HFF-Myc (cell line): ENCODE data around the gene INPP5K.
"Not testable (repeated sequence)": the region's sequence is repeated elsewhere in the genome, so short reads cannot be mapped to it uniquely, and the experiment has no call there.

Experiments
- DNase-seq: peaks from one replicate; pipeline ENCODE4 v3.0.0-alpha.2; 2011; ENCODE audit warnings: low read depth; ENCODE audit errors: extremely low read depth
- H3K4me3 ChIP-seq: replicated peaks from 2 replicates; pipeline ENCODE4 v1.5.1; 2011; ENCODE audit warnings: low read depth, mild to moderate bottlenecking, control low read depth, low read length
- TF ChIP-seq, protein P1 (sequence below): IDR thresholded peaks from 2 replicates; pipeline ENCODE4 v1.5.1; 2012; ENCODE audit warnings: mild to moderate bottlenecking, low read depth, low read length, control low read depth; ENCODE audit errors: missing control alignments

INPP5K gene

DNA sequence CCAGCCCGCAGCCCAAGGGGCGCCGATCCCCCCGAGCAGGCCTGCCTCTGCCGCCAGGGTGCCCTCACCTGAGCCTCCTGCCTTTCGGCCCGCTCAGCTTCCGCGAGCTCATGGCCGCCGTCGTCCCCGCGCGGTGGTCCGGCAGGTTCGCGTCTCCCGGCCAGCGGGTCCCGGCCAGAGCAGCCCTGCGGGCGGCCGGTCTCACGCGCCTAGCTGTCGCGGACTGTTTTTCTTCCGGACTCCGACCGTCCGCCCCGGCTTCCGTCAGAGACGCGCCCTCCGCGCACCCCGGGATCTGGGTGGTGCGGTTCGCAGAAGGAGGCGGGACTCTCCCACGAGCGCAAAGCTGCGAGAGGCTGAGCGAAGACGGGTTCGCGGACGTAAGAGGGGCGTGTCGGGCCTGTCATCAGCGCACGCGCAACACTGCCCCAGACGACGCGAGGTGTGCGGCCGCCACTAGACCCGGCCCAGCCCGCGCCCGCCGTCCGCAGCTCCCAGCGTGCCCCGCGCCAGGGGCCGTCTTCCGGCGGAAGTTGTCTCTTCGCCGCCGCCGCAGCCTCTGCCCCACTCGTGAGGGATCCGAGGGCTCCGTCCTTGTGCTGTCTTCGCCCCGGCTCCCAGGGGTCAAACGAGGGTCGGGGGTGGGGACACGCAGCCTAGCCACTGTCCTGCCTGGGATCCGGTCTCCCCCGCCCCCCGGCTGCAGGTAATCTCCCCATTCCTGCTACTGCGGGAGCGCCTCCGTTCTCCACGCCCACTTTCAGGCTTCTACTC lies at the start of gene INPP5K:
Gene INPP5K (minus strand): TSS at position 225 of the 774 bp plus-strand sequence. CDS start 113 bp downstream, at position 112.
- peak; percentile 88 for DNase-seq
- TF ChIP-seq, protein P1, sequence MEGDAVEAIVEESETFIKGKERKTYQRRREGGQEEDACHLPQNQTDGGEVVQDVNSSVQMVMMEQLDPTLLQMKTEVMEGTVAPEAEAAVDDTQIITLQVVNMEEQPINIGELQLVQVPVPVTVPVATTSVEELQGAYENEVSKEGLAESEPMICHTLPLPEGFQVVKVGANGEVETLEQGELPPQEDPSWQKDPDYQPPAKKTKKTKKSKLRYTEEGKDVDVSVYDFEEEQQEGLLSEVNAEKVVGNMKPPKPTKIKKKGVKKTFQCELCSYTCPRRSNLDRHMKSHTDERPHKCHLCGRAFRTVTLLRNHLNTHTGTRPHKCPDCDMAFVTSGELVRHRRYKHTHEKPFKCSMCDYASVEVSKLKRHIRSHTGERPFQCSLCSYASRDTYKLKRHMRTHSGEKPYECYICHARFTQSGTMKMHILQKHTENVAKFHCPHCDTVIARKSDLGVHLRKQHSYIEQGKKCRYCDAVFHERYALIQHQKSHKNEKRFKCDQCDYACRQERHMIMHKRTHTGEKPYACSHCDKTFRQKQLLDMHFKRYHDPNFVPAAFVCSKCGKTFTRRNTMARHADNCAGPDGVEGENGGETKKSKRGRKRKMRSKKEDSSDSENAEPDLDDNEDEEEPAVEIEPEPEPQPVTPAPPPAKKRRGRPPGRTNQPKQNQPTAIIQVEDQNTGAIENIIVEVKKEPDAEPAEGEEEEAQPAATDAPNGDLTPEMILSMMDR: no peak
- H3K4me3 ChIP-seq: peak within 1 kb of the TSS; percentile 87

DNA sequence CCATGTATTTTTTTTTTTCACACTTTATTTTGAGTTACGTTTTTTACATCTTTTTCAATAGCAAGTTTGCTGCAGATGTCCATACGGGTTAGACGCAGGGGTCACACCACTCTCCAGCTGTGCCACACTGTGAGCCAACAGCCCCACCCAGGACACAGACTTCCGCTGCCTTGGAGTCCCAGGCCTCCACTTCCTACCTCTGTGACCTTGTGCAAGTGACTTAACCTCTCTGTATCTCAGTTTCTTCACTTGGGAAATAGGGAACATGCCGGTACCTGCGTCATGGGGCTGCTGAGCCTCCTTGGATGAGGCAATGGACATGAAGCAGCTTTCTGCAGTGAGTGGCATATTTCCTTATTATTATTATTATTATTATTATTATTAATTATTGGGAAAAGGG lies 49.5 kb upstream of the INPP5K start:
- TF ChIP-seq, protein P1: no peak
- no peak for DNase-seq
- no peak overlapping the region for H3K4me3 ChIP-seq

DNA sequence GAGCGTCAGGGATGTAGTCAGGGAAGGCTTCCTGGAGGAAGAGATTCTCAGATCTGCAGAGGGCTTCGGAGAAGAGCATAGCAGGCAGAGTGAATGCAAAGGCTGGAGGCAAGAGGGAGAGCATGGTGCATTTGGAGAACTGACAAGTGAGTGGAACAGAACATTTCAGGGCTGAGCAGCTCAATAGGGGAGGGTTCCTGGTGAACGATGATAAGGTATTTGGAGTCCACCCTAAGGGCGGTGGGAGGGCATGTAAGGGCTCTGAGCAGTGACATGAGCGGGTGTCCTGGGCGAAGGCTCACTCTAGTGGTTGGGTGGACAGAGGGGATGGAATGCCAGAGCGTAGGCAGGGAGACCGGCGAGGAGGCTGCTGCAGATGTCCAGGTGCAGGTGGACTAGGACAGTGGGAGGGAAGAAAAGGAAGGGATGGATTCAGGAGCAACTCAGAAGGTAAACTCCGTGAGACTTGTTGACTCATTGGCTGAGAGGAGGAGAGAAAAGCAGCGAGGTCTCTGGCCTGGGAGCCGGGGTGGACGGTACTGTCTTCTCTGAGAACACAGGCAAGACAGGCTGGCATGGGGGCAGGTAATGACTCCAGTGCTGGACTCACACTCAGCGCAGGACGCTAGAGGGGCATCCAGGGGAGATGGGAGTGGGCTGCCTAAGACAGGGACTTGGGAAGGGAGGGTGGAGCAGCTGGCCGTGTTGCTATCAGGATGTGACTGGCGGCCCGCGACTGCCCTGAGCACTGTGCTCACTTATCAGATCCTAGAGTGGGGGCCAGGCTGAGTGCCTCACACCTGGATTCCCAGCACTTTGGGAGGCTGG lies 47.6 kb upstream of the INPP5K start:
- no peak for DNase-seq
- TF ChIP-seq, protein P1: no peak
- H3K4me3 ChIP-seq: no peak overlapping the region

DNA sequence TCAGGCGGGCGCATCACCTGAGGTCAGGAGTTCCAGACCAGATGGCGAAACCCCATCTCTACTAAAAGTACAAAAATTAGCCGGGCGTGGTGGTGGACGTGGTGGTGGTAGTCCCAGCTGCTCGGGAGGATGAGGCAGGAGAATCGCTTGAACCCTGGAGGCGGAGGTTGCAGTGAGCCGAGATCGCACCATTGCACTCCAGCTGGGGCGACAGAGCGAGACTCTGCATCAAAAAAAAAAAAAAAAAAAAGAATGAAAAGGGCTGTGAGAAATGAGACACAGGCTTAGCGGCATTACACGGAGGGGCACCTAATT lies 47.0 kb upstream of the INPP5K start:
- DNase-seq, H3K4me3 ChIP-seq: not testable (repeated sequence)

DNA sequence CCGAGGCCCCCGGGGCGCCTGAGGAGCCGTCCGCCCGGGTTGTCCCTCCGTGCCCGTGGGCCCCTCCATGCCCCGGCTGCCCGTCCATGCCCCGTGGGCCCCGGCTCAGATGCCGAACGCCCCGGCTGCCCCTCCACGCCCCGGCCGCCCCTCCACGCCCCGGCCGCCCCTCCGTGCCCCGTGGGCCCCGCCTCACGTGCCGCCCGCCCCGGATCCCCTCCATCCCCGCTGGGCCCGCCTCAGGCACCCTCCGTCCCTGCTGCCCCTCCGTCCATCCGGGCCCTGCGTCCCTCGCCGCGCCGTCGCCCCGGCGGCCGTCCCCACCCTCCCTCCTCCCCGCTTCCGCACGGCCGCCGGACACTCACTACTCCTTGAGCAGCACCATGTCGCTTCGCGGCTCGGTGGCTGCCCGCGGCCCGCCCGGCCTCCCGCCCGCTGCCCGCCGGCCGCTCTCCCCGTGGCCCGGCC lies 45.8 kb upstream of the INPP5K start:
- H3K4me3 ChIP-seq: peak overlapping the region; percentile 70
- DNase-seq: no peak
- TF ChIP-seq, protein P1: no peak

DNA sequence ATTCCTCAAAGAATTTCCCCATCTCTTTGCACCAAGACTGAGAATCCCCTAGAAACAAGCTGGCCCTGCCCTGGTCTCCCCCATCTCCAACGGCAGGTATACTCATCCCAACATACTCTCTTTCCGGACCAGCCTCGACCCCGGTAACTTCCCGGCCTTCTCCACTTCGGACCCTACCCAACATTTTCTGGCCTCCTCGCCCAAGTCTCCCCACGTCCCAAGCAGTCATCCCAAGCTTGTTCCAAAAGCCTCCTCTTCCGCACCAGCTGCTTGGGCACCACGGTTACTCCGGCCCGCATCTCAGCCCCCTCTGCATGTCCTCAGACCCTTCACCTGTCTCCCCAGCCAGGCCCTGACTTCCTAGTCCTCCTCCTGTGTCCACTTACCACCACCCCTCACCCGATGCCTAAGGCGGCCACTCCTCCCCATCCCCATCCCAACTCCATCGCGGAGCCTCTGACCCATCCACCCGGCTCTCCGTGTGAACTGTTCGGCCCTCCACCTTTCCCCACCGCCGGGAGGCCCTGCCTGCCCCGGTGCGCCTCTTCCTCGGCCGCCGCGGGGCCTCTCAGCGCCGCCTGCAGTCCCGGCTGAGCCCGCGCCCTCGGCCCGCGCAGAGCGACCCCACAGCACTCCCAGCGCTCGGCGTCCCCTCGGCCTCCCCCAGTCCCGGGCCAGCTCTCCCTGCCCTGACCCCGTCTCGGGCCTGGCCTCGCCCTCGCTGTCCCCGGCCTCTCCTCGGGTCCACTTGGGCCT lies 45.2 kb upstream of the INPP5K start:
- DNase-seq: no peak
- H3K4me3 ChIP-seq: peak overlapping the region; percentile 70
- TF ChIP-seq, protein P1: no peak

DNA sequence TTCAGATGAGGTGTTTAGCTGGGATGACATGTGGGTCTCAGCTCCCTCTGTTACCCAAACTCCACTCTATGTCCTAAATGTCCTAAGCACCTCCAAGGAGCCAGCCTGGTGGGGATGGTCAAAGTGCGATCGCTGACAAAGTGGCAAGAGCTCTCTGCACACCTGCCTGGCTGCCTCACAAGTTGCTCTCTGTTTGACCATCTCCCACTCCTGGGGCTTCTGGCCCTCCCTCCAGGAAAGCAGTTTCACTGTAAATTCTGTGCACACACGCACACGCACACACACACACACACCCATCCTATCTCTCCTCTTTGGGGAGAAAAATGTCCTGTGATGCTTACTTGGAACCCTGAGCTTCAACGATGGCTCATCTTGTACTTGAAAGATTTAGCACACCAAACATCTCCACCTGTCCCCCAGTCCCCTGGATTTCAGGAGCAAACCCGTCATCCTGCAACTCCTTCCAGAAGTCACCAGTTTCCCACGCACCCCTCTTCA lies 44.5 kb upstream of the INPP5K start:
- peak overlapping the region; percentile 70 for H3K4me3 ChIP-seq
- DNase-seq: no peak
- TF ChIP-seq, protein P1: no peak
